SK-N-SH (cell line): ENCODE results near the gene PEX16. TPM values are rescaled to one million over a fixed set of nuclear protein-coding genes. Genes with fewer than 3 reads are reported as not detected.

Source experiments
- CTCF ChIA-PET: fragments of 300-600, 350-600 bp; formaldehyde crosslinking; extraction: SDS; loops from one replicate; lab custom pipeline; 2021; lab: Yijun Ruan, JAX
- POLR2A ChIA-PET: fragments of 350-600 bp; sonication (Branson Sonifier 250); formaldehyde crosslinking; extraction: SDS; loops from one replicate; lab custom pipeline; 2020; ENCODE audit warnings: antibody characterized with exemption, inconsistent platforms; lab: Yijun Ruan, JAX
- DNase-seq: peaks from one replicate; pipeline ENCODE4 v3.0.0; 2012
- H2AFZ ChIP-seq: fragments of 200-600 bp; sonication (generic); 2 replicates; pipeline ENCODE4 v1.8.1; 2016; ENCODE audit warnings: antibody characterized with exemption, mild to moderate bottlenecking, low read depth
- H3F3A ChIP-seq: fragments of 200-600 bp; sonication (generic); replicated peaks from 2 replicates; pipeline ENCODE3; 2016; ENCODE audit warnings: antibody characterized with exemption, mild to moderate bottlenecking; ENCODE audit not compliant: insufficient read depth
- H3K27ac ChIP-seq, 2 experiments: fragments of 200-500 bp in 1 of 2; fragments of 200-600 bp in 1 of 2; sonication (Bioruptor generic) in 1 of 2; sonication (generic), shearing (Covaris generic) in 1 of 2; 2 replicates each; pipeline versions ENCODE4 v1.5.1 to v1.6.1; 2014 to 2016; ENCODE audit warnings: low read depth in 2 of 2, inconsistent platforms in 1 of 2, low read length in 1 of 2, mild to moderate bottlenecking in 1 of 2, mixed read lengths in 1 of 2
- H3K27me3 ChIP-seq: fragments of 200-600 bp; sonication (generic), shearing (Covaris generic); 2 replicates; pipeline ENCODE4 v1.6.1; 2016; ENCODE audit warnings: mixed run types; ENCODE audit not compliant: insufficient read depth
- H3K36me3 ChIP-seq, 2 experiments: fragments of 200-500 bp in 1 of 2; fragments of 200-600 bp in 1 of 2; sonication (Bioruptor generic) in 1 of 2; sonication (generic) in 1 of 2; replicated peaks in 1 of 2; 2 replicates each; pipeline versions ENCODE3 to v1.5.1; 2014 to 2016; ENCODE audit warnings: low read length in 1 of 2, mild to moderate bottlenecking in 1 of 2; ENCODE audit not compliant: insufficient read depth in 2 of 2, control insufficient read depth in 1 of 2
- H3K4me1 ChIP-seq, 2 experiments: fragments of 200-500 bp in 1 of 2; fragments of 200-600 bp in 1 of 2; sonication (Bioruptor generic) in 1 of 2; sonication (generic), shearing (Covaris generic) in 1 of 2; 2 replicates each; pipeline versions ENCODE4 v1.5.1 to v1.6.1; 2014 to 2016; ENCODE audit warnings: low read depth in 1 of 2, low read length in 1 of 2, mixed run types in 1 of 2; ENCODE audit not compliant: insufficient read depth in 2 of 2, control insufficient read depth in 1 of 2
- H3K4me2 ChIP-seq: fragments of 200-600 bp; sonication (generic), shearing (Covaris generic); 2 replicates; pipeline ENCODE4 v1.6.1; 2017; ENCODE audit warnings: mixed run types
- H3K4me3 ChIP-seq, 2 experiments: fragments of 200-500 bp in 1 of 2; fragments of 200-600 bp in 1 of 2; sonication (Bioruptor generic) in 1 of 2; sonication (generic), shearing (Covaris generic) in 1 of 2; 2 replicates each; pipeline versions ENCODE4 v1.5.1 to v1.8.1; 2014 to 2016; ENCODE audit warnings: low read depth in 2 of 2, inconsistent platforms in 1 of 2, low read length in 1 of 2, mild to moderate bottlenecking in 1 of 2, mixed read lengths in 1 of 2, moderate library complexity in 1 of 2
- H3K79me2 ChIP-seq: fragments of 200-600 bp; sonication (generic); 2 replicates; pipeline ENCODE4 v1.8.1; 2017; ENCODE audit warnings: mild to moderate bottlenecking; ENCODE audit not compliant: insufficient read depth
- H3K9ac ChIP-seq: fragments of 200-600 bp; sonication (generic); 2 replicates; pipeline ENCODE4 v1.6.1; 2017; ENCODE audit warnings: mixed run types
- H3K9me2 ChIP-seq: fragments of 200-600 bp; sonication (generic); 2 replicates; pipeline ENCODE4 v1.6.1; 2017; ENCODE audit warnings: mixed run types
- H3K9me3 ChIP-seq: fragments of 200-600 bp; sonication (generic); 2 replicates; pipeline ENCODE4 v1.6.1; 2017; ENCODE audit warnings: mixed run types, mild to moderate bottlenecking, moderate library complexity
- H4K20me1 ChIP-seq: fragments of 200-600 bp; sonication (generic); 2 replicates; pipeline ENCODE4 v1.6.1; 2017; ENCODE audit warnings: mild to moderate bottlenecking, mixed run types; ENCODE audit not compliant: insufficient read depth
- ELF1 ChIP-seq: IDR thresholded peaks from 2 replicates; pipeline ENCODE4 v1.4.0; 2012
- EZH2phosphoT487 ChIP-seq: fragments of 200-600 bp; sonication (generic); IDR thresholded peaks from 2 replicates; pipeline ENCODE4 v1.6.1; 2017; ENCODE audit warnings: low read depth, mixed run types, mild to moderate bottlenecking, antibody characterized with exemption, moderate library complexity, borderline replicate concordance
- GABPA ChIP-seq: IDR thresholded peaks from 2 replicates; pipeline ENCODE4 v1.4.0; 2012; ENCODE audit warnings: low read depth, mild to moderate bottlenecking
- GATA2 ChIP-seq: sonication (generic); formaldehyde crosslinking; IDR thresholded peaks from 2 replicates; pipeline ENCODE4 v1.5.0; 2020; ENCODE audit warnings: mild to moderate bottlenecking, missing genetic modification reagents
- MEF2A ChIP-seq: IDR thresholded peaks from 2 replicates; pipeline ENCODE4 v1.4.0; 2012; ENCODE audit warnings: low read depth, borderline replicate concordance
- MXI1 ChIP-seq: IDR thresholded peaks from 2 replicates; pipeline ENCODE4 v1.6.1; 2012; ENCODE audit warnings: mild to moderate bottlenecking, low read depth, low read length, improper control_type of control experiment
- RAD21 ChIP-seq: IDR thresholded peaks from 2 replicates; pipeline ENCODE4 v1.6.1; 2012; ENCODE audit warnings: mild to moderate bottlenecking, low read length
- SIN3A ChIP-seq: IDR thresholded peaks from 2 replicates; pipeline ENCODE4 v1.6.1; 2012; ENCODE audit warnings: low read depth, mild to moderate bottlenecking, low read length, moderate library complexity, borderline replicate concordance
- YY1 ChIP-seq: IDR thresholded peaks from 2 replicates; pipeline ENCODE4 v1.4.0; 2012; ENCODE audit warnings: low read depth, mild to moderate bottlenecking
- WGBS: methylation state at CpG from one replicate; pipeline ENCODE4 v1.1.6; 2017; ENCODE audit warnings: low lambda C conversion rate; 5-methylcytosine and 5-hydroxymethylcytosine counted together
- polyA plus RNA-seq, 3 experiments: library from polyadenylated mRNA; depleted of rRNA; stranded (reverse); fragments of >200 nt; gene quantifications; 2 replicates each; pipeline ENCODE4 v1.2.3, GENCODE V29; 2012
- TF ChIP-seq, protein P1 (sequence below): fragments of 150-350 bp; IDR thresholded peaks from 2 replicates; pipeline ENCODE4 v1.6.1; 2016; ENCODE audit warnings: mild to moderate bottlenecking, low read depth, low read length
- TF ChIP-seq, protein P2 (sequence below): IDR thresholded peaks from 2 replicates; pipeline ENCODE4 v1.4.0; 2012; ENCODE audit warnings: low read depth, borderline replicate concordance
- TF ChIP-seq, protein P3 (sequence below): IDR thresholded peaks from 2 replicates; pipeline ENCODE4 v1.6.1; 2012; ENCODE audit warnings: mild to moderate bottlenecking, low read depth, low read length, moderate library complexity
- TF ChIP-seq, protein P4 (sequence below): fragments of 200-600 bp; sonication (generic); IDR thresholded peaks from 2 replicates; pipeline ENCODE4 v1.6.1; 2017; ENCODE audit warnings: antibody characterized with exemption, mild to moderate bottlenecking, moderate library complexity

The PEX16 gene
- polyA plus RNA-seq, 1 of the 3 experiments (the other 2 are of a cell fraction) = 46.4 TPM

DNA sequence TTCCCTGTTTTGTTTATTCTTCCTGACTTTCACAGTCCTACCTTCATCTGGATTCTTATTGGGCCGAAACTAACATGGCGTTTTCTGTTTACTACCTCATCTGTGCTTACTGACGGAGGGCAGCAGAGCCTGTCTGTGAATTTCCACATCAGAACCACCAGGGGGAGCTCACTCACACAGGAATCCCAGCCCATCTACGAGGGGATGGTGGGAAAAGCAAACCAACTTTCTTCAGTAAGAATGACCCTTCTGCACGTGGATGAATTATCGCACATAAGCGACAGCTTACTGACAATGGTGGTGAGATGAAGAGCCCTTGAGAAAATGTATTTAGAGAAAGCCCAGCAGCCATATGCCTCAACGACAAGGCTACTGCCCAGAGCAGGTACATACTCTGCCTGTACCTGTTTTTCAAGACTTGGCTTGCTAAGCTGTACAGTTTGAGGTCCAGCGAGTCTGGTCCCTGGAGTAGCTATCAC is 47.3 kb upstream of the PEX16 start (continued):
- TF ChIP-seq, protein P1, sequence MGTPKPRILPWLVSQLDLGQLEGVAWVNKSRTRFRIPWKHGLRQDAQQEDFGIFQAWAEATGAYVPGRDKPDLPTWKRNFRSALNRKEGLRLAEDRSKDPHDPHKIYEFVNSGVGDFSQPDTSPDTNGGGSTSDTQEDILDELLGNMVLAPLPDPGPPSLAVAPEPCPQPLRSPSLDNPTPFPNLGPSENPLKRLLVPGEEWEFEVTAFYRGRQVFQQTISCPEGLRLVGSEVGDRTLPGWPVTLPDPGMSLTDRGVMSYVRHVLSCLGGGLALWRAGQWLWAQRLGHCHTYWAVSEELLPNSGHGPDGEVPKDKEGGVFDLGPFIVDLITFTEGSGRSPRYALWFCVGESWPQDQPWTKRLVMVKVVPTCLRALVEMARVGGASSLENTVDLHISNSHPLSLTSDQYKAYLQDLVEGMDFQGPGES = no peak
- TF ChIP-seq, all 33 proteins: peak for 7

DNA sequence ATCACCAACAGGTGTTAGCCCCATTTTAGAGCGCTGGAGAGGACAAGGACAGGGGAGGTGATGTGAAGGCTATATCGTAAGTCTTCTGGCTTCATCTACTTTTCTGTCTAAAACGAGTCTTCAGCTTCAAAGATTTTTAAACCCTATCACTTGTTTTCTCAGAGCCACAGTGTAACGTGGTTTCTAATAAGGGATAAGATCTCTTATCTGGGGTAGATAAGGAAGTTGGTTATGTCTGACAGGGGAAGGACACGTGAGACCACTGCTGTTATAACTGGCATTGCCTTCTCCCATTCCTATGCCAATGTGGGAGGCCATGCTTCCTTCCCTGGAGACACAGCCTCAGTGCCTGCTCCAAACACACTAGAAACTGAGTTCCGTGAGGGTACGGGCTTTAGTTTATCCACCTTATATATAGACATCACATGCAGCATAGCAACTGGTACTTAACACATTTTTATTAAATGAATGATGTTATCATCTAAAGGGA is 44.1 kb upstream of the PEX16 start:
- H3K4me2 ChIP-seq = no peak overlapping the region
- H3K27ac ChIP-seq = no peak overlapping the region
- H3K9me2 ChIP-seq = no peaks in the 10 kb centered on the region
- ChIA-PET POLR2A (no interaction called here), CTCF (interaction anchor here (1.3 kb wide), 1 partner anchor 45 kb away, joined by 4 read pairs; no protein-coding TSS in a partner anchor)
- H3K27me3 ChIP-seq = no peaks in the 10 kb centered on the region
- H3K79me2 ChIP-seq = no peaks in the 10 kb centered on the region
- no peak overlapping the region for H3K4me3 ChIP-seq
- WGBS = 91% methylated on average over 7 of the region's 7 CpGs
- H3K36me3 ChIP-seq = peaks cover 36 to 41% of the 10 kb centered on the region in 2 experiments
- H3K9ac ChIP-seq = no peak overlapping the region
- peaks cover 12% of the 10 kb centered on the region for H3F3A ChIP-seq
- no peaks in the 10 kb centered on the region for H3K9me3 ChIP-seq
- no peak for TF ChIP-seq EZH2phosphoT487
- TF ChIP-seq, protein P2, sequence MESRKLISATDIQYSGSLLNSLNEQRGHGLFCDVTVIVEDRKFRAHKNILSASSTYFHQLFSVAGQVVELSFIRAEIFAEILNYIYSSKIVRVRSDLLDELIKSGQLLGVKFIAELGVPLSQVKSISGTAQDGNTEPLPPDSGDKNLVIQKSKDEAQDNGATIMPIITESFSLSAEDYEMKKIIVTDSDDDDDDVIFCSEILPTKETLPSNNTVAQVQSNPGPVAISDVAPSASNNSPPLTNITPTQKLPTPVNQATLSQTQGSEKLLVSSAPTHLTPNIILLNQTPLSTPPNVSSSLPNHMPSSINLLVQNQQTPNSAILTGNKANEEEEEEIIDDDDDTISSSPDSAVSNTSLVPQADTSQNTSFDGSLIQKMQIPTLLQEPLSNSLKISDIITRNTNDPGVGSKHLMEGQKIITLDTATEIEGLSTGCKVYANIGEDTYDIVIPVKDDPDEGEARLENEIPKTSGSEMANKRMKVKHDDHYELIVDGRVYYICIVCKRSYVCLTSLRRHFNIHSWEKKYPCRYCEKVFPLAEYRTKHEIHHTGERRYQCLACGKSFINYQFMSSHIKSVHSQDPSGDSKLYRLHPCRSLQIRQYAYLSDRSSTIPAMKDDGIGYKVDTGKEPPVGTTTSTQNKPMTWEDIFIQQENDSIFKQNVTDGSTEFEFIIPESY = no peak
- H3K4me1 ChIP-seq = no peaks in the 10 kb centered on the region; a peak in 1 of 4 replicates
- H4K20me1 ChIP-seq = no peaks in the 10 kb centered on the region
- no peak overlapping the region for H2AFZ ChIP-seq
- DNase-seq = no peak

- no peak overlapping the region for H3K9ac ChIP-seq
- H3K9me3 ChIP-seq = no peaks in the 10 kb centered on the region
- WGBS = 93% methylated on average over 4 of the region's 4 CpGs
- POLR2A ChIA-PET = no interaction called here
- TF ChIP-seq MXI1 = no peak
- no peak for TF ChIP-seq GABPA
- TF ChIP-seq YY1 = no peak
- TF ChIP-seq, protein P3, sequence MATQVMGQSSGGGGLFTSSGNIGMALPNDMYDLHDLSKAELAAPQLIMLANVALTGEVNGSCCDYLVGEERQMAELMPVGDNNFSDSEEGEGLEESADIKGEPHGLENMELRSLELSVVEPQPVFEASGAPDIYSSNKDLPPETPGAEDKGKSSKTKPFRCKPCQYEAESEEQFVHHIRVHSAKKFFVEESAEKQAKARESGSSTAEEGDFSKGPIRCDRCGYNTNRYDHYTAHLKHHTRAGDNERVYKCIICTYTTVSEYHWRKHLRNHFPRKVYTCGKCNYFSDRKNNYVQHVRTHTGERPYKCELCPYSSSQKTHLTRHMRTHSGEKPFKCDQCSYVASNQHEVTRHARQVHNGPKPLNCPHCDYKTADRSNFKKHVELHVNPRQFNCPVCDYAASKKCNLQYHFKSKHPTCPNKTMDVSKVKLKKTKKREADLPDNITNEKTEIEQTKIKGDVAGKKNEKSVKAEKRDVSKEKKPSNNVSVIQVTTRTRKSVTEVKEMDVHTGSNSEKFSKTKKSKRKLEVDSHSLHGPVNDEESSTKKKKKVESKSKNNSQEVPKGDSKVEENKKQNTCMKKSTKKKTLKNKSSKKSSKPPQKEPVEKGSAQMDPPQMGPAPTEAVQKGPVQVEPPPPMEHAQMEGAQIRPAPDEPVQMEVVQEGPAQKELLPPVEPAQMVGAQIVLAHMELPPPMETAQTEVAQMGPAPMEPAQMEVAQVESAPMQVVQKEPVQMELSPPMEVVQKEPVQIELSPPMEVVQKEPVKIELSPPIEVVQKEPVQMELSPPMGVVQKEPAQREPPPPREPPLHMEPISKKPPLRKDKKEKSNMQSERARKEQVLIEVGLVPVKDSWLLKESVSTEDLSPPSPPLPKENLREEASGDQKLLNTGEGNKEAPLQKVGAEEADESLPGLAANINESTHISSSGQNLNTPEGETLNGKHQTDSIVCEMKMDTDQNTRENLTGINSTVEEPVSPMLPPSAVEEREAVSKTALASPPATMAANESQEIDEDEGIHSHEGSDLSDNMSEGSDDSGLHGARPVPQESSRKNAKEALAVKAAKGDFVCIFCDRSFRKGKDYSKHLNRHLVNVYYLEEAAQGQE = no peak
- TF ChIP-seq, protein P4, sequence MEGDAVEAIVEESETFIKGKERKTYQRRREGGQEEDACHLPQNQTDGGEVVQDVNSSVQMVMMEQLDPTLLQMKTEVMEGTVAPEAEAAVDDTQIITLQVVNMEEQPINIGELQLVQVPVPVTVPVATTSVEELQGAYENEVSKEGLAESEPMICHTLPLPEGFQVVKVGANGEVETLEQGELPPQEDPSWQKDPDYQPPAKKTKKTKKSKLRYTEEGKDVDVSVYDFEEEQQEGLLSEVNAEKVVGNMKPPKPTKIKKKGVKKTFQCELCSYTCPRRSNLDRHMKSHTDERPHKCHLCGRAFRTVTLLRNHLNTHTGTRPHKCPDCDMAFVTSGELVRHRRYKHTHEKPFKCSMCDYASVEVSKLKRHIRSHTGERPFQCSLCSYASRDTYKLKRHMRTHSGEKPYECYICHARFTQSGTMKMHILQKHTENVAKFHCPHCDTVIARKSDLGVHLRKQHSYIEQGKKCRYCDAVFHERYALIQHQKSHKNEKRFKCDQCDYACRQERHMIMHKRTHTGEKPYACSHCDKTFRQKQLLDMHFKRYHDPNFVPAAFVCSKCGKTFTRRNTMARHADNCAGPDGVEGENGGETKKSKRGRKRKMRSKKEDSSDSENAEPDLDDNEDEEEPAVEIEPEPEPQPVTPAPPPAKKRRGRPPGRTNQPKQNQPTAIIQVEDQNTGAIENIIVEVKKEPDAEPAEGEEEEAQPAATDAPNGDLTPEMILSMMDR = no peak
- no peak for TF ChIP-seq ELF1
- no peak for TF ChIP-seq MEF2A
- no peak for TF ChIP-seq SIN3A
- TF ChIP-seq RAD21 = no peak
- no peak for TF ChIP-seq GATA2
- TF ChIP-seq, all 33 proteins: peak for 0
- H3K4me2 ChIP-seq = no peak overlapping the region
- H3K27me3 ChIP-seq = no peaks in the 10 kb centered on the region
- CTCF ChIA-PET = no interaction called here
- no peak overlapping the region for H2AFZ ChIP-seq
- H3K79me2 ChIP-seq = no peaks in the 10 kb centered on the region
- peaks cover 43 to 48% of the 10 kb centered on the region in 2 experiments for H3K36me3 ChIP-seq
- no peak overlapping the region for H3K27ac ChIP-seq
- H3K4me1 ChIP-seq = no peaks in the 10 kb centered on the region; a peak in 1 of 4 replicates
- no peak for DNase-seq
- H4K20me1 ChIP-seq = no peaks in the 10 kb centered on the region
- H3F3A ChIP-seq = peaks cover 6% of the 10 kb centered on the region
- no peak overlapping the region for H3K4me3 ChIP-seq
- H3K9me2 ChIP-seq = no peaks in the 10 kb centered on the region
Observed at GRCh38 chr11:45960387-45961095, 42.9 kb upstream of the PEX16 start.
